Kidney (tissue), 14 donors: ENCODE results near the gene RAP1GDS1. TPM values are rescaled to one million over a fixed set of nuclear protein-coding genes. Genes with fewer than 3 reads are reported as not detected.

Experiments
- DNase-seq, 5 donors: peaks; one replicate each; pipeline ENCODE4 v3.0.0-alpha.2; 2013 to 2020
- FAIRE-seq: peaks from 2 replicates; lab custom pipeline; 2012; peaks lifted over from hg19 to GRCh38; lab: Jason Lieb, UNC
- H3K27ac ChIP-seq, 2 donors: one replicate each; pipeline ENCODE4 v1.7.0; 2013; ENCODE audit warnings: low read depth in 2 of 2, low read length in 2 of 2, inconsistent platforms in 1 of 2
- H3K27me3 ChIP-seq: one replicate; pipeline ENCODE4 v1.7.1; 2013; ENCODE audit warnings: low read length, inconsistent platforms; ENCODE audit not compliant: control insufficient read depth, insufficient read depth
- H3K36me3 ChIP-seq, 3 donors: one replicate each; pipeline versions ENCODE4 v1.7.0 to v1.7.1; 2013; ENCODE audit warnings: low read length in 3 of 3, control low read depth in 1 of 3, inconsistent platforms in 1 of 3; ENCODE audit not compliant: insufficient read depth in 3 of 3, control insufficient read depth in 2 of 3
- H3K4me1 ChIP-seq, 3 donors: one replicate each; pipeline versions ENCODE4 v1.7.0 to v1.7.1; 2013; ENCODE audit warnings: low read length in 3 of 3, inconsistent platforms in 1 of 3, low read depth in 1 of 3; ENCODE audit not compliant: control insufficient read depth in 2 of 3, insufficient read depth in 2 of 3
- H3K4me3 ChIP-seq, 3 donors: one replicate each; pipeline versions ENCODE4 v1.7.0 to v1.8.1; 2013; ENCODE audit warnings: low read length in 3 of 3, control low read depth in 1 of 3, inconsistent platforms in 1 of 3
- H3K9ac ChIP-seq, 3 donors: one replicate each; pipeline versions ENCODE4 v1.7.0 to v1.7.1; 2013; ENCODE audit warnings: low read length in 3 of 3, control low read depth in 1 of 3, inconsistent platforms in 1 of 3
- H3K9me3 ChIP-seq, 3 donors: one replicate each; pipeline versions ENCODE4 v1.7.0 to v1.7.1; 2013; ENCODE audit warnings: low read length in 3 of 3, control low read depth in 1 of 3, inconsistent platforms in 1 of 3; ENCODE audit not compliant: control insufficient read depth in 2 of 3, insufficient read depth in 1 of 3
- CTCF ChIP-seq: IDR thresholded peaks from 3 replicates; pipeline ENCODE4 v1.5.1; 2012; ENCODE audit warnings: mild to moderate bottlenecking, moderate library complexity, borderline replicate concordance; ENCODE audit not compliant: insufficient read depth; ENCODE audit errors: extremely low read depth
- intact Hi-C: fragments of 100-400 bp; cut with DNase I; formaldehyde crosslinking; loops from one replicate; pipeline ENCODE4 v1.11.1; 2022
- polyA plus RNA-seq: library from polyadenylated mRNA; stranded (reverse); fragments of 350-450 nt; fragmentation: Illumina TruSeq; extraction: RNeasy Lipid Tissue Mini Kit (QIAGEN cat#74804); gene quantifications from one replicate; pipeline ENCODE4 v1.2.3, GENCODE V29; 2014; ENCODE audit warnings: low read depth, low replicate concordance; ENCODE audit not compliant: insufficient read depth
- total RNA-seq: library from RNA; stranded (reverse); fragmentation: NEBNext Ultra II Directional; extraction: Animal tissue kit (Norgen Biotek cat#: 25700); gene quantifications from one replicate; pipeline ENCODE4 v1.2.1, GENCODE V29; 2021
- donor health status: control.
- donor health status: control.
- donor health status: control.
- donor health status: control.
- donor health status: control.
- donor health status: DM: yes; HTN: yes; CAD: no.
- donor health status: Normal renal cell carcinoma (clear cell type).

RAP1GDS1 gene
- total and polyA plus RNA-seq, 2 donors from 2014 or later, result 23.0 to 42.2 TPM

DNA sequence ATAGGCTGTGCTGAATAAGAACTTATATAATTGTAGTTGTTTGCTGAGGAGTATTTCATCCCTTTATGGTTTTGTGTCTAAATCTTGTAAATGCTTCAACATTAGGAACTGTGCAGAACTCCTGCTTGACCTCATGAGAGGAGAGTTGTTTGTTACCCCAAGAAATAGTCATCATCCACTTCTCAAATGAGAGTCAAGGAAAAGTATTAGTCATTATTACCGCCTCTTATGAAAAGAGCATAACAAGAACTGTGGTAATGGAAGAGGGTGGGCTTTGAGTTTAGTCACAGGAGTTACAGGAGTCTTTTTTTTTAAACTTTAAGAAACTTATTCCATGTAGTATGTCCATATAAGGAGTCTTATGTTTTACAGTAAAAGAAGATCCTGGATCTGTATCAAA is 132.9 kb downstream of the RAP1GDS1 start:
- FAIRE-seq (no peak), DNase-seq (no peak)
- Histone ChIP-seq H3K36me3 (no peaks in the 10 kb centered on the region), H3K4me3 (no peak overlapping the region), H3K27me3 (no peaks in the 10 kb centered on the region), H3K4me1 (no peaks in the 10 kb centered on the region), H3K9ac (no peak overlapping the region), H3K27ac (no peak overlapping the region), H3K9me3 (no peaks in the 10 kb centered on the region)
- intact Hi-C loops, result no loop called here
- no peak for TF ChIP-seq CTCF

DNA sequence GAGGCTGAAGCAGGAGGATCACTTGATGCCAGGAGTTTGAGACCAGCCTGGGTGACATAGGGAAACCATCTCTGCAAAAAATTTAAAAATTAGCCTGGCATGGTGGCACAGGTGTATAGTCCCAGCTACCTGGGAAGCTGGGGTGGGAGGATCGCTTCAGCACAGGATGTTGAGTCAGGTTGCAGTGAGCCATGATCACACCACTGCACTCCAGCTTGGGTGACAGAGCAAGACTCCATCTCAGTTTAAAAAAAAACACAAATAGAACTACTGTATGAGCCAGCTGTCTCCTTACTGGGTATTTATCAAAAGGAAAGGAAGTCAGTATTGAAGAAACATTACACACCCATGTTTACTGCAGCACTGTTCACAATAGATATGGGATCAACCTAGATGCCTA is 138.7 kb downstream of the RAP1GDS1 start:
- FAIRE-seq (no peak), DNase-seq (no peak)
- Histone ChIP-seq H3K9me3 (no peaks in the 10 kb centered on the region), H3K27me3 (no peaks in the 10 kb centered on the region), H3K4me3 (no peak overlapping the region), H3K4me1 (no peaks in the 10 kb centered on the region), H3K36me3 (no peaks in the 10 kb centered on the region), H3K27ac (no peak overlapping the region), H3K9ac (no peak overlapping the region)
- intact Hi-C loops, result no loop called here
- no peak for TF ChIP-seq CTCF

DNA sequence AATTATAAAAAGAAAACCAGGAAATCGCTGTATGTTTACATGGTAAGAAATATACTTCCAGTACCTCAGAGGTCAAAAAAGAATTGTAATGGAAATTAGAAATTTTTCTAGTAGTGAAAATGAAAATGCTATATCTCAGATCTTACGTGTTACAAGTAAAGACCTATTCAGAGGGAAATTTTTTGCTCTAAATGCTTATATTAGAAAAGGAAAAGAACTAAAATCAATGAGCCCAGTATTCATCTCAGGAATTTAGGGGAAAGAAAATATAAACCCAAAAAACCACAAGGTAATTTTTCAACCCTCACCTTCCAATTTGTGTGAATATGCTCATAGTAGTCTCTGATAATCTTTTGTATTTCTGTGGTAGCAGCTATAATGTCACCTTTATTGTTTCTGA is 145.6 kb downstream of the RAP1GDS1 start:
- TF ChIP-seq CTCF, result no peak
- DNase-seq, result no peak
- intact Hi-C loops, result no loop called here

GRCh38 chr4:98411731-98412130 is 150.5 kb downstream of the RAP1GDS1 start:
- H3K9me3 ChIP-seq, result no peaks in the 10 kb centered on the region
- H3K4me3 ChIP-seq, result no peak overlapping the region
- DNase-seq (no peak), FAIRE-seq (no peak)
- H3K9ac ChIP-seq, result no peak overlapping the region
- no peak for TF ChIP-seq CTCF
- H3K36me3 ChIP-seq, result no peaks in the 10 kb centered on the region
- H3K27me3 ChIP-seq, result no peaks in the 10 kb centered on the region
- intact Hi-C loops, result no loop called here
- H3K27ac ChIP-seq, result no peak overlapping the region
- H3K4me1 ChIP-seq, result no peaks in the 10 kb centered on the region

More for the DNA sequence above, 145.6 kb downstream of the RAP1GDS1 start:
- no peak overlapping the region for H3K27ac ChIP-seq
- no peaks in the 10 kb centered on the region for H3K36me3 ChIP-seq
- H3K4me3 ChIP-seq, result no peak overlapping the region
- H3K9ac ChIP-seq, result no peak overlapping the region
- no peaks in the 10 kb centered on the region for H3K4me1 ChIP-seq
- no peak for FAIRE-seq
- no peaks in the 10 kb centered on the region for H3K27me3 ChIP-seq
- H3K9me3 ChIP-seq, result no peaks in the 10 kb centered on the region
